Activated CD8-positive, alpha-beta memory T cell treated with anti-CD3 and anti-CD28 coated beads, Interleukin-2, amount 10 ng/mL, durations not matched to agents 7 days and 5 days (primary cell): ENCODE data around the gene NTRK3. TPM values are rescaled to one million over a fixed set of nuclear protein-coding genes. Genes with fewer than 3 reads are reported as not detected.
"Not testable (repeated sequence)": the region's sequence is repeated elsewhere in the genome, so short reads cannot be mapped to it uniquely, and the experiment has no call there.

ENCODE experiments used
- ATAC-seq: fragments of 150-1000 bp; cut with Tn5 transposase; one replicate; pipeline ENCODE4 v1.10.0; 2021; ENCODE audit warnings: moderate library complexity
- CTCF ChIA-PET: fragments of 350-600 bp; sonication (Branson Sonifier 250); formaldehyde crosslinking; loops from one replicate; lab custom pipeline; 2021; ENCODE audit warnings: antibody characterized with exemption; lab: Charles Lee
- DNase-seq: peaks from one replicate; pipeline ENCODE4 v3.0.0-alpha.2; 2020
- H3K27ac Mint-ChIP-seq: one replicate; pipeline ENCODE4 v1.8.0; 2021; ENCODE audit warnings: mild to moderate bottlenecking, mixed read lengths
- H3K27me3 Mint-ChIP-seq: one replicate; pipeline ENCODE4 v1.8.0; 2021; ENCODE audit warnings: mixed read lengths
- H3K36me3 Mint-ChIP-seq: one replicate; pipeline ENCODE4 v1.8.0; 2021; ENCODE audit warnings: mild to moderate bottlenecking, mixed read lengths
- H3K4me1 Mint-ChIP-seq: one replicate; pipeline ENCODE4 v1.8.0; 2021; ENCODE audit warnings: mixed read lengths
- H3K4me3 Mint-ChIP-seq: one replicate; pipeline ENCODE4 v1.8.0; 2021; ENCODE audit warnings: mild to moderate bottlenecking, moderate library complexity, mixed read lengths
- H3K9me3 Mint-ChIP-seq: one replicate; pipeline ENCODE4 v1.8.0; 2022; ENCODE audit warnings: low read depth, mixed read lengths
- total RNA-seq, 2 experiments: library from RNA; stranded (reverse); gene quantifications; one replicate each; pipeline ENCODE4 v1.2.3, GENCODE V29; 2021

Gene NTRK3
- total RNA-seq, 2 experiments from 2014 or later = not detected

DNA sequence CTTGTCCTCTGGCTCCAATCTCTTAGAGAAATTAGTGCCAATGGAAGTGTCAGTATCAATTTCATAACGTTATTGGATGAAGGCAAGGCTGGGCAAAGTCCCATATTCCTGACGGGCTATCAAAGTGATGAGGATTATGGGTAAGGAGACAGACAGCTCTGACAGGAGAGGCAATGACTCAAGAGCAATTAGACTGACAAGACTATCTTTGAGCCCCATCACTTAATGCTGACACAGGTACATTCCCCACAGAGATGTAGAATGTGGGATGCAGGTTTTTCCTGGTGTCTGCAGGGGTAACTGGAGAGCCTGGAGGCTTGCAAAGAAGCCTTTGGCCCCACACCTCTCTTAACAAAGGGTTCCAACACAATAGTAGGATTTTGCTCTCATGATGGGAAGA is 208.3 kb downstream of the NTRK3 start:
- no peak overlapping the region for H3K27ac Mint-ChIP-seq
- ATAC-seq (no peak), DNase-seq (no peak)
- no peaks in the 10 kb centered on the region for H3K27me3 Mint-ChIP-seq
- no peak overlapping the region for H3K4me3 Mint-ChIP-seq
- no peaks in the 10 kb centered on the region for H3K36me3 Mint-ChIP-seq
- CTCF ChIA-PET = no interaction called here
- H3K4me1 Mint-ChIP-seq = no peaks in the 10 kb centered on the region
- no peaks in the 10 kb centered on the region for H3K9me3 Mint-ChIP-seq

DNA sequence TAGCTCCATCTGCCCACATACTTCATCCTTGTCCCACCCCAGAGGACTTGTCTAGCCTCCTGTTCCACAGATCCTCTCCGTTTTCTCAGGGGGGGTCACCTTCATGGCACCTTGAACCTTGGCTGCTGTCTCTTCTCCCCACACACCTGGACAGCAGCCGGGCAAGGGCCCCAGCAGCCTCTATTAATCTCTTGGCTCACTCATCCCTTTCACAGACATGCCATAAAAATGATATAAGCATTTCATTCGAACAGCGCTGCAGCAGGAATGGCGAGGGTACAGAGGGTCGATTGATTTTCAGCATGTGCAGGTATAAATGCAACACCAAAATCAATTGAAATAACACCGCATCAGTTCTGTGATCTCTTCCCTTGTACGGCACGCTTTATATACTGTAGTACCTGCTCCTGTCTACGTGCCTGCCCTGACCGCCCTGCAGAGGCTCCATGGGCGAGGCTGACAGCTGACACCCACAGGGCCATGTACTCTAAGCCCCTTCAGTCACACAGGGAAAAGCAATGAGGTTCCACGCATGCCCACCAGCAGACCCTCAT is 209.9 kb downstream of the NTRK3 start:
- H3K36me3 Mint-ChIP-seq = no peaks in the 10 kb centered on the region
- no peaks in the 10 kb centered on the region for H3K4me1 Mint-ChIP-seq
- H3K27ac Mint-ChIP-seq = no peak overlapping the region
- ATAC-seq = no peak
- no peaks in the 10 kb centered on the region for H3K9me3 Mint-ChIP-seq
- no peaks in the 10 kb centered on the region for H3K27me3 Mint-ChIP-seq
- no peak overlapping the region for H3K4me3 Mint-ChIP-seq
- no peak for DNase-seq
- CTCF ChIA-PET = no interaction called here

DNA sequence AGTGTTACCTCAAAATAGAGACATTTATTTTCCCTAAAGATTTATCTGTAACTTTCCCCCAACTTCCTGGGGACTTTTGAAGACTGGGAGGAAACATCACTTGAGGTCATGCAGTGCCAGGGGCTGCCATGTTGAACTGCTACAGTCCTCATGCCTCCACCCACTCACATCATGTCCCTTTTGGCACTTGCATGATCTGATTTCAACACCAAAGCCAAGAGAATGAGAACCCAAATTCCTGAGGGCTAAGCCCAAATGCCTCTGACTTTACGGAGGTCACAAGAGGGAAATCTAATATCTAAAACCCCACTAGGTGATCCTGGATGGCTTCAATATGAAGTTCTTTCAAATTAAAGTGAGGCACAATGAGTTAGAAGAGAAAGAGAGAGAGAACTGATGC is 213.1 kb downstream of the NTRK3 start:
- H3K36me3 Mint-ChIP-seq = no peaks in the 10 kb centered on the region
- H3K4me1 Mint-ChIP-seq = no peaks in the 10 kb centered on the region
- no peak overlapping the region for H3K27ac Mint-ChIP-seq
- DNase-seq (no peak), ATAC-seq (no peak)
- CTCF ChIA-PET = no interaction called here
- no peaks in the 10 kb centered on the region for H3K9me3 Mint-ChIP-seq
- H3K4me3 Mint-ChIP-seq = no peak overlapping the region
- H3K27me3 Mint-ChIP-seq = no peaks in the 10 kb centered on the region

DNA sequence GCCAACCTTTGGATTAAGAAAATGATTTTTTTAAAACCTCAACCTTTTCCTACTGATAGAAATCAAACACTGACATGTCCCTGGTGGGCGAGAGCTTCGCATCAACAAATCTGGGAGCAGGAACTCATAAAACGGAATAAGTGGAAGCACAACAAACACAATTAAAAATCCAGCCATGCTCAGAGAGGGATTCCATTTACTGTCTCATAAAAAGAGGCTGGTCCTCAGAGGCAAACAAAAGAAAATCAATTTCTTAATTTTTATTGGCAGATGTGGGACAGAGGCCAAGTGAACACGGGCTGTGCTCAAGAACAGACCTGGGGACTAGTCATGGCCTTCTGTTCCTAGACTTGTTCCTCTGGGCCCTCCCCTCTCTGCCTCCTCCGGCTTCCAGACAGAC is 214.5 kb downstream of the NTRK3 start:
- no peak for ATAC-seq
- Mint-ChIP-seq H3K36me3 (no peaks in the 10 kb centered on the region), H3K27ac (no peak overlapping the region), H3K27me3 (no peaks in the 10 kb centered on the region), H3K9me3 (no peaks in the 10 kb centered on the region), H3K4me3 (no peak overlapping the region), H3K4me1 (no peaks in the 10 kb centered on the region)
- CTCF ChIA-PET = no interaction called here
- DNase-seq = no peak

DNA sequence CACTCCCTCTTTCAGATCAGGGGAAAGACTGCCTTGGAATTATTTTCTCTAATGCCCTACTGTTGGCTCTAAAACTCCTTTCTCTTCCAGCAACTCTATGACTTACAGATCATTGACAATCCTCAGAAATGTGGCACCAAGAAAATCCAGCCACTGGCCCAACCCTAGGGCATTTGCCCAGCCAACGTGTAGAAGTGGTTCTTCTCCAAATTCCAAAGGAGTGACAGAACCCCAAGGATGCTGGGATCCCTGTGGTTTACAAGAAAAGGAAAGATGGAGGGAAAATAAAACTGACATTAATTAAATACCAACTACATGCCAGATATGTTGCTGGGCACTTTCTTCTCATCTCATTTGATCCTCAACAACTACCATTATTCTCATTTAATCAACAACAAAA is 216.0 kb downstream of the NTRK3 start:
- H3K27ac Mint-ChIP-seq = no peak overlapping the region
- H3K4me3 Mint-ChIP-seq = no peak overlapping the region
- DNase-seq (no peak), ATAC-seq (no peak)
- H3K27me3 Mint-ChIP-seq = peaks cover 10% of the 10 kb centered on the region
- no peaks in the 10 kb centered on the region for H3K9me3 Mint-ChIP-seq
- H3K4me1 Mint-ChIP-seq = peaks cover 3% of the 10 kb centered on the region
- H3K36me3 Mint-ChIP-seq = no peaks in the 10 kb centered on the region
- CTCF ChIA-PET = no interaction called here

DNA sequence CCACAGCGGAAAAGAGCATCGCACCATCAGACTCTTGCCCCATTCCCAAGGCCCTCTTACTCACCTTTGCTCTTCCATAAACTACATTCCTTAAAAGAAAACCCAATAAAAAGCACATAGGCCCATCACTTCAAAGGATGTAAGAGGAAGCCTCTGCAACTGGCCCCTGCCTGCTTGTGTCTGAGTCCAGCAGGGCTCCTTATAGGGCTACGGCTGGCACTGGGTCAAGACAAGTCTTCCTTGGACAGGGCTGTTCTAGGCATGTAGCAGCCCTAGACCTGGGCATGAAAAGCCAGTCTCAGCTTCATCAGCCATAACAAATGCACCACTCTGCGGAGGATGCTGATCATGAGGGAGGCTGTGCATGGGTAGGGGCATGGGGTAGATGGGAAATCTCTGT is 218.3 kb downstream of the NTRK3 start:
- DNase-seq (no peak), ATAC-seq (no peak)
- peaks cover 10% of the 10 kb centered on the region for H3K27me3 Mint-ChIP-seq
- no peaks in the 10 kb centered on the region for H3K36me3 Mint-ChIP-seq
- H3K4me1 Mint-ChIP-seq = peaks cover 3% of the 10 kb centered on the region
- H3K9me3 Mint-ChIP-seq = no peaks in the 10 kb centered on the region
- CTCF ChIA-PET = no interaction called here
- H3K4me3 Mint-ChIP-seq = no peak overlapping the region
- H3K27ac Mint-ChIP-seq = no peak overlapping the region

DNA sequence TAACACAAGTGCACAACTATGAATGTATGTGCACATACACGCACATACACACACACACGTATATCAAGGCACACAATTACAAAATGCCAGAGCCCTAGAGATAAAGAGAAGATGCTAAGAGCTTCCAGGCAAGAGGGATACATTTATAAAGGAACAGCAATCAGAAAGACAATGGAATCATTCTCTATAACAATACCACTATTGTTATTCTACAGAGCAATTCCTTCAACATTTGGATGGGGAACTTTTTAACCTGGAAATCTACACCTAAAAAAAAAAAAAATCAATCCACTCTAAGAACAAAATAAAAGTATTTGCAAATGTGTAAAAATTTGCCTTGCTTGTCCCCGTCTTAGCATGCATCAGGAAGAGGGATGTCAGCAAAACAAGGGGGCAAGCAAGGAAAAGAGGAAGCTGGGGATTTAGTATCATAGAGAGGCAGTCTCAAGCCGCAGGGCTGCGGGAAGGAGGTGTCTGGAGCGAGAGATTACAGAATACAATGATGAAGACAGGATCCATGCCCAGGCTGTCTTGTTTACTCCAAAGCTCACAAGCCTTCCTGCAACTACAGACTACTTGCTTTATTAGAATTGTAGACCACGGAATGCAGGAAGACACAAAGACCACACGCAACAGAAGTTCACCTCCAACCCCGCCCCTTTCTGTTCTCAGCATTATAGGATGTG is 220.2 kb downstream of the NTRK3 start:
- DNase-seq = no peak
- no peak overlapping the region for H3K27ac Mint-ChIP-seq
- H3K36me3 Mint-ChIP-seq = no peaks in the 10 kb centered on the region
- H3K27me3 Mint-ChIP-seq = peaks cover 10% of the 10 kb centered on the region
- CTCF ChIA-PET = no interaction called here
- no peaks in the 10 kb centered on the region for H3K9me3 Mint-ChIP-seq
- H3K4me1 Mint-ChIP-seq = peaks cover 3% of the 10 kb centered on the region
- no peak for ATAC-seq
- no peak overlapping the region for H3K4me3 Mint-ChIP-seq

DNA sequence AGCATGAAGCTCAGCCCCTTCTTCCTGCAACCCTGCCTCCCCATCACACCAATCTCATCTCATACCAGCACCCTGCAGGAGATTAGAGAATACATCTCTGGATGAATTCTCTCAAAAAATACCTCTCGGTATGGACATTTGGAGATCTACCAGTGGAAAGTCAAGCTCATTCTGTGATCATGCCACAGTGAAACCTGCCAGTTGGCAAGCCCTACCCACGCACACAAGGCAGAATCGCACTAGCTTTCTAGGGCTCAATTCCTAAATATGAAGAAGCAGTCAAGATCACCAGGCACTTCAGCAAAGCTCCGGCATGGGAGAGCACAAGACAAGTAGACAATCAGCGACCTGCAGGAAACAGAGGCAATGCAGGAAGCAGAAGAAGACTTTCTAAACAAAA is 221.2 kb downstream of the NTRK3 start:
- ATAC-seq (no peak), DNase-seq (no peak)
- CTCF ChIA-PET = no interaction called here
- peaks cover 10% of the 10 kb centered on the region for H3K27me3 Mint-ChIP-seq
- H3K4me1 Mint-ChIP-seq = peaks cover 3% of the 10 kb centered on the region
- no peak overlapping the region for H3K4me3 Mint-ChIP-seq
- H3K9me3 Mint-ChIP-seq = no peaks in the 10 kb centered on the region
- no peak overlapping the region for H3K27ac Mint-ChIP-seq
- no peaks in the 10 kb centered on the region for H3K36me3 Mint-ChIP-seq

DNA sequence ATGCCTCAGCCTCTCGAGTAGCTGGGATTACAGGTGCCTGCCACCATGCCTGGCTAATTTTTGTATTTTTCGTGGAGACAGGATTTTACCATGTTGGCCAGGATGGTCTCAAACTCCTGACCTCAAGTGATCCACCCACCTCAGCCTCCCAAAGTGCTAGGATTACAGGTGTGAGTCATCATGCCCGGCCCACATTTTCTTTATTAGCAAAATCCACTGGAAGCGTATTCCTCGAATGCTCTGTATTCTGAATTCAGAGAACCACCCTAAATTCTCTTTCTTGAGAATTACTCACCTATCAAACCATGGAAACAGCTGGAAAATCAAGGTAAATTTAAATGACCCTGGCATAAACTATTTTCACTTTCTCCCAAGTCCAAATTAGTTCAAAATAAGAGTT is 223.1 kb downstream of the NTRK3 start:
- ATAC-seq, H3K36me3 Mint-ChIP-seq, DNase-seq, H3K9me3 Mint-ChIP-seq, H3K27ac Mint-ChIP-seq, H3K4me3 Mint-ChIP-seq, CTCF ChIA-PET, H3K4me1 Mint-ChIP-seq: not testable (repeated sequence)
- peaks cover 10% of the 10 kb centered on the region for H3K27me3 Mint-ChIP-seq

DNA sequence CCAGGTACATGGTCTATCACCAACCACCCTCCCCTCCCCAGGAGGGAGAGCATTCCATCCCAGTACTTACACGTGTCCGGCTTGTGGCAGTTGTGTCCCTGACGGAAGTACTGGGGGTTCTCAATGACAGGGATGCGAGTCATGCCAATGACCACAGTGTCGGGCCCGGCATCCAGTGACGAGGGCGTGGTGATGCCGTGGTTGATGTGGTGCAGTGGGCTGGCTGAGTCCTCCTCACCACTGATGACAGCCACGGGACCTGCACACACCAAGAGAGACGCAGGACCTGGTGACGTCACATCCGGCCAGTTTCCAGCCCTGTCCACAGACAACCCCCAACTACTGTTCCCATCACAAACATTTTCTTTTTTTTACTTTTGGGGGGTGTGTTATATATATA is 223.8 kb downstream of the NTRK3 start:
- ATAC-seq (no peak), DNase-seq (no peak)
- Mint-ChIP-seq H3K9me3 (peaks cover under 1% of the 10 kb centered on the region), H3K27ac (no peak overlapping the region), H3K36me3 (no peaks in the 10 kb centered on the region), H3K27me3 (peaks cover 10% of the 10 kb centered on the region), H3K4me1 (peaks cover 3% of the 10 kb centered on the region), H3K4me3 (no peak overlapping the region)
- CTCF ChIA-PET = no interaction called here

DNA sequence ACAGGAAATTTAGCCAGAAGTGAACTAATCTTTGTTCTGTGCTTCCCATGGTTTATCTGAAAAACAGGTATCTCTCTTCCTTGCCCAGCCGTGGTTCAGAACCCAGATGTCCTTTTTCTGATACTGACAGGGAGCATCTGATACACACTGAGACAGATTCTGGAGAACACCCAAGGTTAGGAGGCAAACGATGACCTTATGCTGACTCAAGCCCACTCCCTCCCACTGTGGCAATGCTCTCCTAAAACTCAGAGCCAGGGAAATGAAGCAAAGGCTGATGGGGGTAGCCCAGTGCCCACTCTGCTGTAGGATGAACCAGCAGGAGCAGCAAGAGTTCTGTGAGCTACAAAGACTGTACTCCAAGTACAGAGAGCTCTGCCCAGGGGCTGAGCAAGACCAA is 225.1 kb downstream of the NTRK3 start:
- ATAC-seq = no peak
- H3K27ac Mint-ChIP-seq = no peak overlapping the region
- CTCF ChIA-PET = no interaction called here

DNA sequence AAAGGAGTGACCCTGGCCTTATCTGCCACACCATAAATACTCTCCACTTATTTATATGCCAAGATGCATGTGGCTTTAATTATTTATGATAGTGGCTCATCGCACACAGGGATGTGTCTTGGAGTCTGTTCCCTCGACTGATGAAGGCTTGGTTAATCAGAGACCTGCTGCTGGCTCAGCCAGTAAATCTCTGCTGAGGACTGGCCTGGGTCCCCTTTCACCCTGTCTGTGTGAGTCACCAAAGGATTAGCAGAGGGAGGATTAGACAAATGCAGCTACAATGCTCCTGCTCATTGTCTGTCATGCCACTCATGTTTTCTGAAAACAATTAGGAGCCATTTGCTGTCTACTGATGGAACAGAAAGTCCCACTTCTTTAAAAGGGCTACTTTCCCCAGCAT is 226.8 kb downstream of the NTRK3 start:
- DNase-seq = no peak
- Mint-ChIP-seq H3K4me1 (no peaks in the 10 kb centered on the region), H3K27me3 (no peaks in the 10 kb centered on the region), H3K36me3 (no peaks in the 10 kb centered on the region), H3K27ac (no peak overlapping the region), H3K4me3 (no peak overlapping the region), H3K9me3 (peaks cover 3% of the 10 kb centered on the region)
- CTCF ChIA-PET = no interaction called here
- ATAC-seq = no peak

More for the DNA sequence above, 225.1 kb downstream of the NTRK3 start:
- peaks cover 3% of the 10 kb centered on the region for H3K9me3 Mint-ChIP-seq
- no peak overlapping the region for H3K4me3 Mint-ChIP-seq
- no peak for DNase-seq
- peaks cover 6% of the 10 kb centered on the region for H3K27me3 Mint-ChIP-seq
- H3K36me3 Mint-ChIP-seq = no peaks in the 10 kb centered on the region
- peaks cover under 1% of the 10 kb centered on the region for H3K4me1 Mint-ChIP-seq

DNA sequence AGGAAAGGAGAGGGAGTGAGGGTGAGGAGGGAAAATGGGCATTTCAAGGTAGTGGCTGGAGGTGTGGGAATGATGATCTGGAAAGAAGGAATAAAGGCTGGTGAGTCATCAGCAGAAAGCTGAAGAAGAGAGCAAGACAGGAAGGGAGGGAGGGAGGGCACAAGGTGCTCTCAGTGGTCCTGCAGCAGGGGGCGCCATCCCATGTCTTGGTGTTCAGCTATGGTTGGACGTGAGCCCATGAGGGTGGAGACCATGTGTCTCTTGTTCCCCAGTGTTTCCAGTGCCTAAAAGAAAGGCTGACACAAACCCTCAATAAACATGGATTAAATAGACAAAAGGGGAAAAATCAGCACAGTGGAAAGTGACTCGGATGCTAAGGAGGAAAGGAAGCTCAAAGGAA is 228.5 kb downstream of the NTRK3 start:
- no peak for ATAC-seq
- no peak overlapping the region for H3K4me3 Mint-ChIP-seq
- CTCF ChIA-PET = no interaction called here

DNA sequence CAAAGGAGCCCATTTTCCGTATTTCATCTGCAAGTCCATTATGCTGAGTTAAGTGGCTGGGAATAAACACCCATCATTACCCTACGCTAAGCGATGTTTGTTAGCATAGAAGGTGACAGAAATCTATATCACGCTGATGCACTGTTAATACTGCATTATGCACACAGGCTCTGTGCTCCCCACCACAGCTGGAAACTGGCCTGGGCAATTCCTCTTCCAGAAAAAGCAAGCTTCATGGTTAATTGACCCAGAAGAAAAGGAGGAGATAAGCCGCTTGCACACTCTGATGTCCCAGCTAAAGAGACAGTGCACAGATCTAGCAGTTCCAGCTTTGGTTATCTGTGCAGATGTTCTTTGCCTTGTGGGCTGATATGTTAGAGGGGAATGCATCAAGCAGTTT is 232.6 kb downstream of the NTRK3 start:
- Mint-ChIP-seq H3K27me3 (no peaks in the 10 kb centered on the region), H3K27ac (no peak overlapping the region), H3K36me3 (no peaks in the 10 kb centered on the region), H3K4me3 (no peak overlapping the region), H3K4me1 (no peaks in the 10 kb centered on the region), H3K9me3 (peaks cover 3% of the 10 kb centered on the region)
- DNase-seq = no peak
- CTCF ChIA-PET = no interaction called here
- no peak for ATAC-seq

More for the DNA sequence above, 228.5 kb downstream of the NTRK3 start:
- H3K9me3 Mint-ChIP-seq = peaks cover 3% of the 10 kb centered on the region
- no peak for DNase-seq
- H3K27me3 Mint-ChIP-seq = no peaks in the 10 kb centered on the region
- no peaks in the 10 kb centered on the region for H3K4me1 Mint-ChIP-seq
- no peaks in the 10 kb centered on the region for H3K36me3 Mint-ChIP-seq
- H3K27ac Mint-ChIP-seq = no peak overlapping the region
